ENCODE measurements around the gene COMMD1. TPM values are rescaled to one million over a fixed set of nuclear protein-coding genes. Genes with fewer than 3 reads are reported as not detected.

Gene COMMD1
- total RNA-seq, 1 experiment from 2014 or later, result 31.7 TPM

DNA sequence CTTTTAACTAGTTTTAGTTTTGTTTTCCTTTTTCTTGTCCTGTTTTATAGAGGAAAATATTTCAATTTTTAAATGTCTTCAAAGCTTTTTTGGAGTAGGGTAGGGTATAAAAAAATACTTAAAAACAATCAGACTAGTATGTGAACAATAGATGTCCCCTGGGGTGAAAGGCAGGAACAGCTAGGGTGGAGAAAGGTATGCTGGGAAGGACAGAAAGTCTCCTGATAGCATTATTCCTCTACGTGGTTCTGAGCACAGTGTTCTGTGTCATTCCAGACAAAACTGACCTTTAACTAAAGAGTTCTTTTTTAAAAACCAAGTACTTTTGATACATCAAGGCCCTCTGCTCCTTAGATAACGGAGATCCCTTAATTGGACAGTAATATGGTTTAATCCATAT is 258.4 kb downstream of the COMMD1 start:
- DNase-seq (no peak), ATAC-seq (no peak)
- CTCF ChIA-PET, result no interaction called here
- Histone ChIP-seq H3K9me3 (ENCODE audit: low read length) (no peaks in the 10 kb centered on the region), H4K20me1 (ENCODE audit: low read length) (no peaks in the 10 kb centered on the region), H3K9me2 (replicated peaks; ENCODE audit: low read length) (no peaks in the 10 kb centered on the region), H3K27me3 (ENCODE audit: low read length) (no peaks in the 10 kb centered on the region), H2AFZ (ENCODE audit: low read length) (no peak overlapping the region), H3K79me2 (ENCODE audit: low read length) (no peaks in the 10 kb centered on the region), H3K4me2 (ENCODE audit: low read length) (no peak overlapping the region), H3K4me1 (ENCODE audit: insufficient read depth, low read length) (no peaks in the 10 kb centered on the region), H3F3A (ENCODE audit: low read length, unreplicated experiment) (no peaks in the 10 kb centered on the region), H3K36me3 (ENCODE audit: low read depth, low read length) (no peaks in the 10 kb centered on the region), H3K4me3 (ENCODE audit: low read length) (no peak overlapping the region), H3K27ac (ENCODE audit: low read length) (no peak overlapping the region), H3K9ac (ENCODE audit: low read length) (no peak overlapping the region)
- intact Hi-C loops (cut with micrococcal nuclease), result no loop called here
- no TSS peak for BruUV-seq (replicated peaks)
- POLR2A ChIA-PET (ENCODE audit: unreplicated experiment), result no interaction called here
- no peak for TF ChIP-seq EZH2phosphoT487 (IDR thresholded peaks at IDR 0.05; ENCODE audit: borderline replicate concordance, low read length)
- TF ChIP-seq, protein P1, sequence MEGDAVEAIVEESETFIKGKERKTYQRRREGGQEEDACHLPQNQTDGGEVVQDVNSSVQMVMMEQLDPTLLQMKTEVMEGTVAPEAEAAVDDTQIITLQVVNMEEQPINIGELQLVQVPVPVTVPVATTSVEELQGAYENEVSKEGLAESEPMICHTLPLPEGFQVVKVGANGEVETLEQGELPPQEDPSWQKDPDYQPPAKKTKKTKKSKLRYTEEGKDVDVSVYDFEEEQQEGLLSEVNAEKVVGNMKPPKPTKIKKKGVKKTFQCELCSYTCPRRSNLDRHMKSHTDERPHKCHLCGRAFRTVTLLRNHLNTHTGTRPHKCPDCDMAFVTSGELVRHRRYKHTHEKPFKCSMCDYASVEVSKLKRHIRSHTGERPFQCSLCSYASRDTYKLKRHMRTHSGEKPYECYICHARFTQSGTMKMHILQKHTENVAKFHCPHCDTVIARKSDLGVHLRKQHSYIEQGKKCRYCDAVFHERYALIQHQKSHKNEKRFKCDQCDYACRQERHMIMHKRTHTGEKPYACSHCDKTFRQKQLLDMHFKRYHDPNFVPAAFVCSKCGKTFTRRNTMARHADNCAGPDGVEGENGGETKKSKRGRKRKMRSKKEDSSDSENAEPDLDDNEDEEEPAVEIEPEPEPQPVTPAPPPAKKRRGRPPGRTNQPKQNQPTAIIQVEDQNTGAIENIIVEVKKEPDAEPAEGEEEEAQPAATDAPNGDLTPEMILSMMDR (conservative IDR thresholded peaks at IDR 0.05; ENCODE audit: low read depth, low read length), result no peak
- no peak for TF ChIP-seq EZH2 (IDR thresholded peaks at IDR 0.05; ENCODE audit: low read length, unreplicated experiment)

DNA sequence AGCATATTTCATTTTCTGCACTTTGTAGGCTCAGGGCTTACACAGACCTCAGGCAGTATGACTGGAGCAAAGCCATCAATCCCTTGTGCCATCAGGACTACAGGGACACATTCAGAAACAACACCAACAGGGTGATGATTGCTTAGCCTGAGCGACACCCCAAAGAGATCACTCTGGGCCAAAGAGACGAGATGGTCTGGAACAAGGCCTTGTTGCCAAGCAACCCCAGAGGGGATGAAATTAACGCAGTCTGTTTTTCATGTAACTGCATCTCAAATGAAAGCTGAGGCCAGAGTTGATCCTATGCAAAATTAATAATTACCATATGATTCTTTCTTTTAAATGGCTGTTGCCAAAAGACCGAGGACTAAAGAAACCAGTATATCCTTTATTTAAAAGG is 270.3 kb downstream of the COMMD1 start:
- CTCF ChIA-PET, result no interaction called here

DNA sequence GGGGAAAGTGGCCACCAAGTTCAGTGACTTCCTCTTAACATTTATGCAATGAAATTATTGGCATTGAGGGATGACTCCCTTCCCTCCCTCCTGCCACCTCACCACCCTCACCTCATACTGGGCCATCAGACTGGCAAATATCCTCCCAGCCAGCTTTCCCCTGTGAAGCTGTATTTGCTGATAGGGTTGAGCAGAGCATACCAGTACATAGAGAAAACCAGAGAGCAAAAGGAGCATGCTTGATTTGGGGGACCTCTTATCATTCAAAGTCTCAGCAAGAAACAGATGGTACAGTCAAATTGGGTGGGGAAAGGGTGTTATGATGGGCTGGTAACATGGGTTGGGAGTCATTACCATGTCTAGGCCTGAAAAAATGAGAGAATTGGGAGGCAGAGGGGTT is 271.3 kb downstream of the COMMD1 start:
- Histone ChIP-seq H3K36me3 (ENCODE audit: low read depth, low read length) (no peaks in the 10 kb centered on the region), H3K9me3 (ENCODE audit: low read length) (no peaks in the 10 kb centered on the region), H3K27me3 (ENCODE audit: low read length) (no peaks in the 10 kb centered on the region), H3K27ac (ENCODE audit: low read length) (no peak overlapping the region), H2AFZ (ENCODE audit: low read length) (no peak overlapping the region), H3F3A (ENCODE audit: low read length, unreplicated experiment) (no peaks in the 10 kb centered on the region), H3K4me3 (ENCODE audit: low read length) (no peak overlapping the region), H3K9me2 (replicated peaks; ENCODE audit: low read length) (no peaks in the 10 kb centered on the region), H3K4me2 (ENCODE audit: low read length) (no peak overlapping the region), H3K9ac (ENCODE audit: low read length) (no peak overlapping the region), H3K79me2 (ENCODE audit: low read length) (no peaks in the 10 kb centered on the region), H4K20me1 (ENCODE audit: low read length) (no peaks in the 10 kb centered on the region), H3K4me1 (ENCODE audit: insufficient read depth, low read length) (no peaks in the 10 kb centered on the region)
- TF ChIP-seq, protein P1 (conservative IDR thresholded peaks at IDR 0.05; ENCODE audit: low read depth, low read length), result no peak
- no peak for TF ChIP-seq EZH2phosphoT487 (IDR thresholded peaks at IDR 0.05; ENCODE audit: borderline replicate concordance, low read length)
- no peak for TF ChIP-seq EZH2 (IDR thresholded peaks at IDR 0.05; ENCODE audit: low read length, unreplicated experiment)
- ATAC-seq (no peak), DNase-seq (no peak)
- intact Hi-C loops (cut with micrococcal nuclease), result no loop called here
- POLR2A ChIA-PET (ENCODE audit: unreplicated experiment), result no interaction called here
- CTCF ChIA-PET, result no interaction called here
- no TSS peak for BruUV-seq (replicated peaks)

More for the DNA sequence above, 270.3 kb downstream of the COMMD1 start:
- Histone ChIP-seq H3K36me3 (ENCODE audit: low read depth, low read length) (no peaks in the 10 kb centered on the region), H3K9ac (ENCODE audit: low read length) (no peak overlapping the region), H3K9me2 (replicated peaks; ENCODE audit: low read length) (no peaks in the 10 kb centered on the region), H3K79me2 (ENCODE audit: low read length) (no peaks in the 10 kb centered on the region), H3K27ac (ENCODE audit: low read length) (no peak overlapping the region), H3K27me3 (ENCODE audit: low read length) (no peaks in the 10 kb centered on the region), H2AFZ (ENCODE audit: low read length) (no peak overlapping the region), H4K20me1 (ENCODE audit: low read length) (no peaks in the 10 kb centered on the region), H3K9me3 (ENCODE audit: low read length) (no peaks in the 10 kb centered on the region), H3F3A (ENCODE audit: low read length, unreplicated experiment) (no peaks in the 10 kb centered on the region), H3K4me1 (ENCODE audit: insufficient read depth, low read length) (no peaks in the 10 kb centered on the region), H3K4me2 (ENCODE audit: low read length) (no peak overlapping the region), H3K4me3 (ENCODE audit: low read length) (no peak overlapping the region)
- intact Hi-C loops (cut with micrococcal nuclease), result no loop called here
- no peak for DNase-seq
- ATAC-seq, result no peak
- no peak for TF ChIP-seq EZH2phosphoT487 (IDR thresholded peaks at IDR 0.05; ENCODE audit: borderline replicate concordance, low read length)
- TF ChIP-seq, protein P1 (conservative IDR thresholded peaks at IDR 0.05; ENCODE audit: low read depth, low read length), result no peak
- no peak for TF ChIP-seq EZH2 (IDR thresholded peaks at IDR 0.05; ENCODE audit: low read length, unreplicated experiment)
- no TSS peak for BruUV-seq (replicated peaks)
- POLR2A ChIA-PET (ENCODE audit: unreplicated experiment), result no interaction called here

Data from PC-3 (cell line).